GM19468 (cell line): ENCODE data around the gene LSM14B.
"Not testable (repeated sequence)": the region's sequence is repeated elsewhere in the genome, so short reads cannot be mapped to it uniquely, and the experiment has no call there.

Source experiments
- ATAC-seq: cut with Tn5 transposase; IDR thresholded peaks from one replicate; pipeline ENCODE4 v1.9.1; 2021; ENCODE audit warnings: mild to moderate bottlenecking, moderate library complexity, moderate number of reproducible peaks; ENCODE audit not compliant: unreplicated experiment; ENCODE audit errors: extremely low read depth

The LSM14B gene

DNA sequence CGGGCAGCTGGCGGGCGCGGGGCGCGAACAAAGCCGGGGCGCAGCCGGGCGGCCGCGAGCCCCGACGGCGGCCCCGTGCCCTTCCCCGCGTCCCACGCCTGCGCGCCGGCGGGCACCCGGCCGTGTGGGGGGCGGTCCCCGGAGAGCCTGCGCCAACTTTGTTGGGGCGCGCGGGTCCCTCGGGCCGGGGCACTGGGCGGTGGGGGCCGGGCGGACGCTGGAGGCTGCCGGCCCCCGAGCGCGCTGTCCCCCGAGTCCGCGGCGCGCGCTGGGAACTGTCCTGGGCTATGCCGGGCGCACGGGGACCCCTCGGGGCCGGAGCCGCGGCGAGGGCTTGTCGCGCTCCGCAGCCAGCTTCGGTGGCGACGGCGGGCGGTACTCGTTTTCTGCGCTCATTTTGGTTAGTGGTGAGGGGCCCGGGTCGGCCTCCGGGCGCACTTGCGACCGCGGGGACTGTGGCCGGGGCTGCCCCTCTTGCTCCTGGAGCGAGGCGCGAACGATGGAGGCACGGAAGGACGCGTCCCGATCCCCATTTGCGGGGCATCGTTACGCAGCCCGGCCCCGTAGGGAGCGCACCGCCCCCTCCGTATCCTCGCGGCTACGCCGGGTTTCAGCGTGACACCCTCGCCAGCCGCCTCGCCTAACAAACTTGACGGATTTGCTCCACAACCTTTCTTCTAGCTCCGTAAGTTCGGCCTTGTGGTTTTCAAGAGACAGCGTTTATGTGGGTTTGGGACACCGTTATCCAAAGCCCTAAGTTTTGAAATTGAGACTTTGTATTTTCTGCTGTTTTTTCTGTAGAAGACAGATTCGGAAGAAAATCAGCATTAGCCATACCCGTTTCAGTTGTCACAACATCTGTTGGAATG lies 21.9 kb downstream of the LSM14B start:
- no peak for ATAC-seq

DNA sequence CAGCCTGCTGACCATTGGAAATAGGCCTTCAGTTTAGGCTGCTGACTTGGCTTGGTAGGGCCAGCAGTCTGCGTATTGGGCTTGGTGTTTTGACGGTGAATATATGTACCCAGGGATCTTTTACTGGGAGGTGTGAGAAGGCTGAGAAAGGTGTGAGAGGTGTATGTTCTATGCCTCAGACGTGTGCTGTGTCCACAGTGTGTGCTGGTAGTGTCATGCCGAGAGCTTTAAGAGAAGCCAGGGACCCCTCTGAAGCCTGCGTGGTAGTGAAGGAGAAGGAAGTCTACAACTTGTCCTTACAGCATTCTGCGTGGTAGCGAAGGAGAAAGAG lies 23.4 kb downstream of the LSM14B start:
- ATAC-seq, result no peak

DNA sequence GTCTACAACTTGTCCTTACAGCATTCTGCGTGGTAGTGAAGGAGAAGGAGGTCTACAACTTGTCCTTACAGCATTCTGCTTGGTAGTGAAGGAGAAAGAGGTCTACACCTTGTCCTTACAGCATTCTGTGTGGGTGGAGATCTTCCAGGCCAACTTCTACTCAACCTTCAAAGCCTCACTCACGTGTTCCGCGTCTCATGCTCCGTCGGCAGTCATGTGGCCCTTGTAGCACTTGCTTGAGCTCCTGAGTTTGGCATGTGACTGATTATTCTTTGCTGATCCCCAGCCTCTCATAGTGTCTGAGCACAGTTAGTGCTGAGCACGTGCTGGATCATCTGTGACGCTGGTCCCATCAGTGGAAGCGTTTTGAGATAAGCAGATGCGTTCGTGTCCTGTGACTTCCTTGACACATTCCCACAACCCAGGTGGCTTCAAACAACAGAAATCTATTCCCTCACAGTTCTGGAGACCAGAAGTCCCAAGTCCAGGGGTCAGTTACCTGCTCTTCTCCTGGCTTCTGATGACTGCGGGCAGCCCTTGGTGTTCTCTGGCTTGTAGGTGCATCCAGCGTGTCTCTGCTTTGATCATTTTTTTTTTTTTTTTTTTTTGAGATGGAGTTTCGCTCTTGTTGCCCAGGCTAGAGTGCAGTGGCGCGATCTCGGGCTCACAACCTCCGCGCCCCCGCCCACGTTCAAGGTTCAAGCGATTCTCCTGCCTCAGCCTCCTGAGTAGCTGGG lies 23.9 kb downstream of the LSM14B start:
- no peak for ATAC-seq

DNA sequence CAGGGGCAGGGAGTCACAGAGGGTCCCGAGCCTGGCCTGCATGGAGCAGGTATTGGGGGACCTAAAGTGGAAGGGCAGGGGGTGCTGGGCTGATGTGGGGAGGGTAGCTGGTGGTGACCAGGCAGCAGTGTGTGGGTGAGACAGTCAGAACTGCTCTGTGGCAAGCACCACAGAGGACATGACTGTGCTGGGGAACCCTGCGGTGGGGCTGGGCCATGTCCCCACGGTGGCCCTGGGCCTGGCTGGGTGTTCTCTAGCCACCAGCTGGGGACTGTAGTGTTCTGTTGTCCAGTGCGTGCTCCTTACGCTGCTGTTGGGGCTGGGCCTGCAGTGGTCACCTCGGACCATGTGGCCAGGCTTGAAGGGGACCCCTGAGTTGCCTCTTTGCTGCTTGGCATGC lies 24.9 kb downstream of the LSM14B start:
- no peak for ATAC-seq

DNA sequence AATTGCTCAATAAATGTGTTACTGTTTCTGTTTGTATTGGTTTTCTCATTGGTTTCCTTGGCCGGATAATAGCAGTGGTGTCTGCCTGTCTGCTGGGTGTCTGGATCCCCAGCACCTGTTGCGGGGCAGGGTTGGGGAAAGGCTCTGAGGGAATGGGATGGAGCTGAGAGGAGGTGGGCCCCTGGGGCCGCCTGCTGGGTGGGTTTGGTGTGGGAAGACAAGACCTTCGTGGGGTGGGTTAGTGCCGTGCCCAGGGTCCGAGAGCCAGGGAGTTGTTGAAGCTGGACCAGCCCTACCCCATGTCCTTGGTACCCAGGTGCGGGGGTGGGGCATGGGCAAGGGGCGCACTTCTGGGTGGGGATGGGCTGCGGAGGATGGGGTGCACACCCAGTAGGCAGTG lies 25.3 kb downstream of the LSM14B start:
- ATAC-seq, result no peak

DNA sequence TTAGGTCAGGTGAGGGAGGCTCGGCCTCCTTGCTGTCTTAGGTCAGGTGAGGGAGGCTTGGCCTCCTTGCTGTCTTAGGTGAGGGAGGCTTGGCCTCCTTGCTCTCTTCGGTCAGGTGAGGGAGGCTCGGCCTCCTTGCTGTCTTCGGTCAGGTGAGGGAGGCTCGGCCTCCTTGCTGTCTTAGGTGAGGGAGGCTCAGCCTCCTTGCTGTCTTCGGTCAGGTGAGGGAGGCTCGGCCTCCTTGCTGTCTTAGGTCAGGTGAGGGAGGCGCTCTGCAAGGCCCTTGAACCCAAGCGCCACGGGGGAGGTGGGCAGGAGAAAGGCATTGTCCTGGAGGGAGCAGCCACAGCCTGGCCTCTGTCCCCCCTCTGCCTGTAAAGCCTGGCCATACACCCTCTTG lies 26.1 kb downstream of the LSM14B start:
- ATAC-seq, result not testable (repeated sequence)

DNA sequence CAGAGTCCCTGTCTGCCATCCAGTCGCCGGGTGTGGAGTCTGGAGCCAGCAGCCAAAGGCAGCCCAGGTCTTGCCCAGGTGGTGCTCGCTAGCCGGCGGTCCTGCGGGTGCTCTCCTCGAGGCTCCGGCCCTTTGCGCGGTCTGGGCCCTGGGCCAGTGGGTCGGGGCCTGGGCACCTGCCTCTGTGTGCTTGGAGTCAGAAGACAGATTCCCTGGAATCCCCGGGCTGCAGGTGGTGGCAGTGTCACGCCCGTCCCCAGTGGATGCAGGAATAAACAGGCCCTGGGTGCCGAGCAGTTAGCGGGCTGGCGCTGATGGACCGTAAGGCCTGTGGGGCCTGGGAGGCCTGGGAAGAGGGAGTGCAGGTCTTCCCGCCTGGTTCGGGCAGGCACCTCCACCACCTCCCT lies 26.6 kb downstream of the LSM14B start:
- ATAC-seq, result no peak

DNA sequence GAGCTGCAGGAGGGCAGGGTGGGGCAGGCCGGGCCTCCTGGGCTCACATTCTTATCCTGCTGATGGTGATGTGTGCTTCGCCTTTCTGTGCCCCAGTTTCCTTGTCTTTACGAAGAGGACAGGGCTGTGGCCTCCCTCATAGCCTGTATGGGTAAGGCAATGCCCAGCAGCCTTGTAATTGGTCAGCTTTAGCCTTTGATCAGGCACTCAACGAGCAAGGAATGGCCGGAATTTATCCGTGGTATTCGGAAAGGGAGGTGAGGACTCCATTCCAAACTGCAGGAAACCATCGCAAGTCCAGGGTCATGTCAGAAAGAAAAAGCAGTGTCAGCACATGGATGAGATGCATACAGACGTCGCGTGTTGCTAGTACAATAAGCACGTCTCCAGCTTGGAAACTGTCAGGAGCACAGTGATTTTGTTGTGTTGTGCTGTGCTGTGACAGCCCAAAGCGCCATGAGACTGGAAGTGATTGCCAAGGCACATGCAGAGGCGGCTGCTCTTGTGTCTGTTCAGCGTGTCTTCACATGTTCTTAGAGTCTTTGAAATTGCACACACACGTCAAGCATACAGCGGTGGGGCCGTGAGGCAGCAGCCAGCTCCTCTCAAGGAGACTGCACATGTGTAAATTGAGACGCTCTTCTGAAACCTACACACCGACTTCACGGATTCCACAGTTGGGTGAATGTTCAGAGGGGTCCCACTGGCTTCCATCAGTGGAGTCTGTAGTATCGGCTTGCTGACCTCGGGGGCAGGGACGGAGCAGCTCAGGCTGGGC lies 27.4 kb downstream of the LSM14B start:
- no peak for ATAC-seq

DNA sequence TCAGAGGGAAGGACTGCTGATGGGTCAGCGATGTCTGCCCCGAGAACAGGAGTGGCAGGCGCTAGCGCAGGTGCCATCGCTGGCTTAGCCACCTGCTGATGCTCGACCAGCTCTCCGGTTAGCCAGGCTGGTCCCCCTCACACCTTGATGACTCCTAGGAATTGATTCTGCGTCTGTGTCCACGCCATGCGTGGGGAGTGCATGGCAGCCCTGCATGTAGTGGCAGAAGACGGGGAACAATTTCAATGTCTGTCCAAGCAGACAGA lies 28.0 kb downstream of the LSM14B start:
- no peak for ATAC-seq

DNA sequence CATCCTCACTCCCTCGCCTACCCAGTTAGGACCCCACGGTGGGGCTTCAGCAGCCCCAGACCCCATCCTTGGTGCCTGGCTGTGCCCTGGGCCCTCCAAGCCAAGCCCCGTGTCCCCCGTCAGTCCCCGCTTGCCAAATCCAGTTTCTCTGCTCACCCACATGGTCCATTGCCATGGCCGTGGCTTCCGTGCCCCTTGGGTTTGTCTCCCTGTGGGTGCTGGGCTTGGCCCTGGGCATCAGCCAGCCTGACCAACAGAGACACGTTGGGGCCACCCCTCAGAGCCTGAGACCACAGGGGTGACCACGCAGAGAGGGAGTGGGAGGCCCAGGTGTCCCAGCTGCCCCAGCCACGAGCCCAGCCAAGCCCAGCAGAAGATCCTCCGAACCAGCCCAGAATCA lies 28.9 kb downstream of the LSM14B start:
- ATAC-seq, result no peak

DNA sequence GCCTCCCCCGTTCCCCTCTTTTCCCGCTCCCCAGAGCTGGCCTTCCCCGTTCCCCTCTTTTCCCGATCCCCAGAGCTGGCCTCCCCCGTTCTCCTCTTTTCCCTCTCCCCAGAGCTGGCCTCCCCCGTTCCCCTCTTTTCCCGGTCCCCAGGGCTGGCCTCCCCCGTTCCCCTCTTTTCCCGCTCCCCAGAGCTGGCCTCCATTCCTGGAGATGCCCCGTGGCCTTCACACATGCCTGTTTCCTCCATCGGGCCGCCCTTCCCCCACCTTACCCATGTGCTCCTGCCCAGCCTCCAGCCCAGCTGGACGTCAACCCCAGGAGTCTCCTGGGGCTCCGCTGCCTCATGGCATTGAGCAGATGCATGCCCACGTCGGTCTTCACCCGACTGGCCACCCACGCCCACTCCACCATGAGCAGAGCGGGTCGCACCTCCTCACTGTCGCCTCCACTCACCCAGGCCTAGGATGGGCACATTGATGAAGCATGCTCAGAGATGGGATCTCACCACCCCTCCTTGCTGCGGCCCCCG lies 29.6 kb downstream of the LSM14B start:
- ATAC-seq, result no peak

DNA sequence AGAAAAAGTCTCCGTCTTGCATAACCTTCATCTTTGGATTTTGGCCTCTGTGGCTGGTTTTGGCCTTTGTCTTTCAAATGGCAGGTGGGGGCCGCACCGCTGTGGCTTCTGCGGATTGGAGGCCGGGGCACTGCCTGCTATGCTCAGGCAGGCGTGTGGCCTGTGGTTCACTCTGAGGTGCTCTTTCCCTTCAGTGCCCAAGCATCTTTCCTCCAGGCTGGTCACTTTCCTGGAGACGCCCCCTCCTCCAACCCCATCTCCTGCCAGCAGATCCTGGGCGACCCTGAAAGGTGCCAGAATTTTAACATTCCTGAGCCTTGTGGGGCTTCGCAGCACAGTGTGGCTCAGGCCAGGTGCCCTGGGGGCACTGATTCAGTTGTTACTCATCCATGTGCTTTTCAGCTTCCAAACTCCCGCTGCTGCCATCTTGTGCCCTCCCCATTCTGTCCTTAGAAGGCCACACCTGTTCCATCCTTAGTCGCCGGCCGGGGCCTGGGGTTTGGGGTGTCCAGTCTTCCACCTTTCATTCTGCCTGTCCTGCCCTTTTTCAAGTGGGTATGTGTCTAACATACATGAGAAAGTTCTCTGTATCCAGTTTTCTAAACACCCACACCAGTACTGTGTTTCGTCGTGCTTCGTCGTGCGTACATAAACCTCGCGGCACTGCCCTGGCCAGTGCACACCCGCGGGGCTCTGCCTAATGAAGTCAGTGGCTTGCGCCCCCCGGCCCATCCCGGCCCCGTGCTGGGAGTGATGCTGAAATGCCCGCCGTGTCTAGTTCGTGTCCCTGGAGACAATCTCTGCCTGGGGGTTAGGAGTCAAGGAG lies 33.4 kb downstream of the LSM14B start:
- no peak for ATAC-seq

DNA sequence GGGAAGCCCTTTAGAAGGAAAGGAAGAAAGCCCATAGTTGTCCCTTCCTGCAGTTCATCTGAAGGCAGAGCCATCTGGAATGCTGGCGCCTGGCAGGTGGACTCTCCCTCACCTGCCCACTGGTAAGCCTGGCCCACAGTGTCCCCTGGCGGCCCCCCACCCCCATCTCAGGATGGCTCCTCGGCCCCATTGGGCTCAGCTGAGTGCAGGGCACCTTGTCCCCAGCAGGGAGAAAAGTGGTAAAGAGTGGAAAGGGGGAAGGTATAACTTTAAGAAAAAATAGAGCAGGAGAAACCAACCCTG lies 33.9 kb downstream of the LSM14B start:
- no peak for ATAC-seq

DNA sequence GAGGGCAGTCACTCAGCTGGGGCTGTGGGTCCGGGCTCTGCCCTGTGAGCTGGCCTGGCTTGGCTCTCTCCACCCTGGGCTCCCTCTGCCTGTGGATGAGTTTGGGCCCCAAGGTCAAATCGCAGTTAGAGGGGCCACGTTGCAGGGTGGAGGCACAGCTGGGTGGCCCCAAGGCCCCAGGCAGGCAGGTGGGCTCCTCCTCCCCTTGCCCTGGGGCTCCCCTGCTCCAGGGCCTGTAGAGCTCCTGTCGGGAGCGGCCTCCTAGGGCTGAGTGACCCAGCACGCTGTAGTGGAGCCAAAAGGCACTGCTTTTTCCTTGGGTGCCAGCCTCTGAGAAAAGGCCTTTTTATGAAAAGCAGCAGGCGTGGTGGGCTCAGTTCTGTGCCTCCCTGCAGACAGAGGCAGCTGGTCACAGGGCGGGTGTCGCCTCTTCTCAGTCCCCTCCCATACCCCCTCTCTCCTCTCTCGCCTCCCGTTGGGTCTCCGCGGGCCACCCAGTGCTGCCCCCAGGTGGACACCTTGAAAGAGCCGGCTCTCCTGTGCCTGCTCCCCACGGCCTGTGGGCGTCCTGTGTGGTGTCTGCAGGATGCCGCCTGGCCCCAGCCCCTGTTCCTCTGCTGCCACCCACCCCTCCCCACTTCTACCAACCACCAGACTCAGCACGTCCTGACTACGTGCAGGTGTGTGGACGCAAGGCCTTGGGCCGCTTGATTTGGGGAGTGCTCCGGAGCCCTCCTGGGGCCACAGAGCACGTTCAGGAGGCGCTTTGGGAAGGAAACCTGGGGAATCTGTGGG lies 34.5 kb downstream of the LSM14B start:
- no peak for ATAC-seq

DNA sequence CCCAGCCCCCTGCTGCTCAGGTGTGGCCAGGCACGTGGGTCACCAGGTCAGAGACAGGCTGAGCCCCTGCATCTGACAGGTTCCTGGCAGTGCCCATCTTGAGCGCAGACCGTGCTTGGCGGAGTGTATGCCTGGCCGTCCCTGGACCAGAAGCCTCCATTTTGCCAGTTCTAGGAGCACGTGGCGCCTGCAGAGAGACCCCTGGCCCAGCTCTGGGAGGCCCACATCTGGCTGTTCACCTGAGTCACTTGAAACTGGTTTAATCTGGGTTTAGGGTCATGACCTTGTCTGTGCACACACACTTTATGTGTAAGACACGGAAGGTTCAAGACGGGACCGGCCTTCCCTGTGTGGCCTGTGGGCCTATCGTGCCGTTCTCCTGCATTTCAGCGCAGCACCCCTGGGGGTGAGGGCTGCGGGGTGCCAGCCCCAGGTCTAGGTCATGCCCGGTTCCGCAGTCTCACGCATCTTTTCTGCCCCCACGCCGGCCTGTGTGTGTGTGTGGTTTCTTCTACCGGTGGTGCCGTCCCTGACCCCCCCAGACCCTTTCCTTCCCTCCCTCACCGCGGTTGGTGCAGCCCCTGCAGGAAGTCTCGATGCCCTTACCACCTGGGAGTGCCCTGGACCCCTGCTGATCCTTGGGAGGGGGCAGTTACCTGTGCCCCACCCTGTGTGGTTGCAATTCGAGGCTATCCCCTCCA lies 35.3 kb downstream of the LSM14B start:
- no peak for ATAC-seq

DNA sequence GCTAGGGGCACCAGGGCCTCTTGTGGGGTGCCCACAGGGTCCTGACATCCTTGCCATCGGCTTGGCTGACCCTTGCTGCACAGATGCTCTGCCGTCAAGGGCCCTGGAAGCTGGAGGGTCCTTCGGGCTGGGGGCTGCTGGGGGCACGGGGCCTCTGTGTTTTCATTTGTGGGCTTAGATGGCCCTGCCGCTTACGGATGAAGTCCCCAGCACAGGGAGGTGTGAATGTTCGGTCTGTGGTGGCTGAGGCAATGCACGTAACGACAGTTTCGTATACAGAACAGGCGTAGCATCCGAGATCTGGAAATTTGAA lies 35.8 kb downstream of the LSM14B start:
- no peak for ATAC-seq

DNA sequence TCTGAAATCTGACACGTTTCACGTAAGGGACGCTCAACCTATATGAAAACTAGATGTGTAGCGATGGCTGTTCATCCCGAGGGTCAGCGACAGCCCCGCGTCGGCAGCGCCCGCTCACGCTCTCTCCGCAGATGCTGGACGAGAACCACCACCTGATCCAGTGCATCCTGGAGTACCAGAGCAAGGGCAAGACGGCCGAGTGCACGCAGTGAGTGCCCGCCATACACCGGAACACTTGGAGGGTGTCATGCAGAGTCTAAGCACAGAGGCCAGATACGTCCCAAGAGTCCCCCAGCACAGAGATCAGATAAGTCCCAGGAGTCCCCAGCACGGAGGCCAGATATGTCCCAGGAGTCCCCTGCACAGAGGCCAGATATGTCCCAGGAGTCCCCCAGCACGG lies 36.3 kb downstream of the LSM14B start:
- ATAC-seq, result no peak

DNA sequence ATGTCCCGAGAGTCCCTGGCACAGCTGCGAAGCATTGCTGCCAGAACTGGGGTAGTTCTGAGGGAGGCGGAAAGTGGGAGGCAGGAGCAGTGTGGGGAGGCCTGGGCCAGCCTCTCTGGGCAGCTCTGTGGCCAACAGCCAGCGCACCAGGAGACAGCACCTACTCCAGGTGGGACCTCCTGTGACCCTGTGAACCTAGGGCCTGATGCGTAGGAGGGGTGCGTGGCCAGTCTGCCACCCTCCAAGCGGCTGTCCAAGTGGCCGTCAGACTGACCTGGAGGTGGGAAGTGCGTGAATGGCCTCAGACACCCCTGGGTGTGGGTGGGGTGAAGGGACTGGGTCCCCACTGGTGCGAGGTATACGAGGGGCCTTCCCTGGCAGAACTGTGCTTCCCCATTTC lies 36.8 kb downstream of the LSM14B start:
- no peak for ATAC-seq

DNA sequence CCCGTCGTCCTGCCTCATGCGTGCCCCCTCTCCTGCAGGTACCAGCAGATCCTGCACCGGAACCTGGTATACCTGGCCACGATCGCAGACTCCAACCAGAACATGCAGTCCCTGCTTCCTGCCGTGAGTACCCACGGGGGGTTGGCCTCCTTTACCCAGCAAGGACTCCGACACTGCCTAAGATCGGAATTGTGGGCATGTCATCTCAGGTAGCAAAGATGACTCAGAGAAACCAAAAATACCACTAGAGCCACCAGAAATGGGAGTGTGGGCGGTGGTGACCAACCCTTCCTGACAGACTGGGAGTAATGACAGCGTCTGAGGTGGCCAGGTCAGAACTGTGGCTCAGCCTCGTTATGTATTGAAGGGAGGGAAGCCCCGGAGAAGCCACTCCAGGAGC lies 37.6 kb downstream of the LSM14B start:
- no peak for ATAC-seq
